Activated CD8-positive, alpha-beta memory T cell treated with anti-CD3 and anti-CD28 coated beads, Interleukin-2, amount 50 U/mL, for 1 hour (primary cell): ENCODE measurements around the gene LPP.

Source experiments
- DNase-seq: peaks from one replicate; pipeline ENCODE4 v3.0.0-alpha.2; 2020; ENCODE audit errors: extremely low read depth

Gene LPP

DNA sequence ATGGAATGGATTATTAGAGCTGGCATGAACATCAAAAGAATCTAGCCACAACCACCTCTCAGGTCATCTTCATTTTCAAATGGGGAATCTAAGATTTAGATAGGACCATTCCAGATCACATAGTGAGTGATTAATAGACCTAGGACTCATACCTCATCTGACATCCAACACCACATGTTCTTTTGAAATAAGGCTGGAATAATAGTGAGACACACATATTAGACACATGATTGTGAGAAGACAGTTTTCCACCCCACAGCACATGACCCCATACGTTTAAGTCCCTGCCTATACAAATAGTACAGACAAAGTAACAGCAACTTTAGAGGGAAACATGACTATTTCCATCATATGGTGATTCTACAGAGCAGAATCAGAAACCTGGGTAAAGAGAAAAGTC lies 673.1 kb downstream of the LPP start:
- DNase-seq, result no peak

DNA sequence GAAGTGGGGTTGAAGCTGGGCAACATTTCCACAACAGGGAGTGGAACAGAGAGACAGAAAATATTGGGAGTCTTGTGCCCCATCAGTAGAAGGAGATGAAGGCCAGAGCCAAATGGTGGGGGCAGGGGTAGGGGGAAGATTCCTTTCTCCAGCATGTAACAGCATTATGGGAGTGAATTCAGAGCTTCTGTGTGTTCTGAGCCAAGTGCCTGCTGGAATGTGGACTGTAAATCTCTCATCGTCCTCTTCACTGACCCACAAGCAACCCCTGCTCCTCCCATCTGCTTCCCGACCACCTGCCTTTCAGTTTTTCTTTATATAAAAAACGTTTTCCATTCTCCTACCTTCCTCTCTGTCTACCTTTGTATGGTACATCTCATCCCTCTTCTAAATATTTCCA lies 673.6 kb downstream of the LPP start:
- no peak for DNase-seq

DNA sequence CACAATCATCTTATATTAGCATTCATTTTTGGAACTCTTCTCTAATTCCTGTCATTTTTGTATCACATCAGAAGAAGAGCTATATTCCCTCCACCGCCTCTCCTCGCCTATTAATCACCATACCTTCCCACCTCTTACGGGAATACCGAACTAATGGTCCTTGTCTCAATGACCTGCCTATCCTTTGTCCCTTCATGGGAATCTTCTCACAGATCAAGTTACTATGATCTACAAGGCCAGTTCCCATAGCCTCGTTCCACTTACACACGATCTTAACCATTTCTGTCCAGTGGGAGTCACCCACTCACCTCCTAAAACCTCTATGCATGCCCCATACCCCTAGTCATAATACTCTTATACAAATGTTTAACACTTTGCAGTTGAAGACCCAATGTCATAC lies 675.2 kb downstream of the LPP start:
- DNase-seq, result no peak

DNA sequence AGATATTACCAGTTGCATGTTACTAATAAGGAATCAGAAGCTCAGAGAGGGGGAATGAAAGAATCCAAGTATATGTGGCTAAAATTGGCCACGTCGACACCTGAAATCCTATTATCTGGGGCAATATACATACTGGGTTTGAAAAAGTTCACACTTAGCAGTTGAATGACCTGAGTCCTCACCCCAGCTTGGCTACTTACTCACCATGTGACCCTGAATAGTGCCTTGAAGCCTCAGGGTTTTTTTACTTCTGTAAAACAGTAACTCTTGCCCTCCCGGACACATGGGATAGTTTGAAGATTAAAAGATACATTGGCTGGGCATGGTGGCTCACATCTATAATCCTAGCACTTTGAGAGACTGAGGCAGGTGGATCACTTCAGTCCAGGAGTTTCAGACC lies 675.6 kb downstream of the LPP start:
- DNase-seq, result no peak

DNA sequence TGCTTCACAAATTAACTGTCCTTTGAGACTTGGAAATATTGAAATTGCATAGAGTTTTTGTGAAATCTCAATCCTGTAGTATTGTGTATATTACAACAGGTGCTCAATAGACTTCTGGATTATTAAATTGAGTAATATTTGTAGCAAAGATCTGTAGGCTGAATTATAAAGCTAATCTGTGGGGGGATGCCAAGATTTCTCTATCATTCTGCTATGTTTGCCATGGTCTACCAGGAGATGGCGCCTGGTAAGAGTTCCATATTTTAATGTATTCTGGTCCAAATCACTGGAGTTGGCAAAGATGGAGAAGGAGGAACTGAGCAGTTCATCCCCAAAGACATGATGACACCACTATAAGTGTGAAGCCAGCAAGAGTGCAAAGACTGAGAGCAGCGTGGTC lies 676.9 kb downstream of the LPP start:
- no peak for DNase-seq

DNA sequence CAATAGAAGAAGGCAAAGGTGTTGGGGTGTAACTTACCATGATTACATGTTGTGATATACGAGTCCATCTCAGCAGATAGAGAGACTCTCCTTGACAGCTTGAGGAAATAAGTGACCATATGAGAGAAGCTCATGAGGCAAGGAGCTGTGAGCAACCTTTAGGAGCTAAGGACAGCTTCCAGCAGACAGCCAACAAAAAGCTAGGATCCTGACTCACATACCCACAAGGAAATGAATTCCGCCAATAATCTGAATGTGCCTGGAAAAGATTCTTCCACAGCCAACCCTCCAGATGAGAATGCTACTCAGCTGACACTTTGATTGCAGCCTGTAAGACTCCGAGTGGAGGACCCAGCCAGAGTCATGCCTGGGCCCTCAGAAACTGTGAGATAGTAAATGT lies 678.2 kb downstream of the LPP start:
- DNase-seq, result no peak

DNA sequence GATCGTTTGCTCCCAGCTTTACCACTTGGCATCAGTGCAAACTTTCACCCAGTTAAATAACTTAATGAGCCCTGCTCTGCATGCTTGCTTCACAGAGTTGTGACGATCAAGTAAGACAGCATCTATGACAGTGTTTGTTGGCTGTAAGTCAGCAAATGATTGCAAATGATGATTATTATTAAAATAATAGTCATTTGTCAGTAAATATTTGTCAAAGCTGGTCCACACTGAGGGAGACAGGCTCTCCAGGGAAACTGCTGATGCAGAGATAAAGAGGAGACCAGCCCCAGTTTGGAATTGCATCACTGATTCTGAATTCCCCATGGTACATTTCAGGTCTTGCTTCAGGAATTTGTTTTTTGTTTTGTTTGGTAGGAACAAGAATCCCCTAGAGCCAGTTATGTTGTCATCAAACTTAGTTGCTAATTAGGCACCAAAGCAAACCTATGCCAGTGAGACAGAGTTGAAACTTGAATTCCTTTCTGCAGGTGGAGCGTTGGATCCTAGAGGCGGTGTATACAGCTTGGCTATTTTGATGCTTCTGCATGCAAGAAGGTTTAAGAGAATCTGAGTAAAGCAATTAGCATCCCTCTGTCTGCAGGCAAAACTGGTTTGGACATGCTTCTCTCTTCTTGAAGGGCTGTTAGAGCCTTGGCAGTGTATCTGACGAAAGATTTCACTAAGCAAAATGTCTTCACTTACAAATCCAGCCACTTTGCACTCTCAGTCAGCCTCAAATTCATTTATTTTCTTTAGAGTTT lies 679.2 kb downstream of the LPP start:
- no peak for DNase-seq

DNA sequence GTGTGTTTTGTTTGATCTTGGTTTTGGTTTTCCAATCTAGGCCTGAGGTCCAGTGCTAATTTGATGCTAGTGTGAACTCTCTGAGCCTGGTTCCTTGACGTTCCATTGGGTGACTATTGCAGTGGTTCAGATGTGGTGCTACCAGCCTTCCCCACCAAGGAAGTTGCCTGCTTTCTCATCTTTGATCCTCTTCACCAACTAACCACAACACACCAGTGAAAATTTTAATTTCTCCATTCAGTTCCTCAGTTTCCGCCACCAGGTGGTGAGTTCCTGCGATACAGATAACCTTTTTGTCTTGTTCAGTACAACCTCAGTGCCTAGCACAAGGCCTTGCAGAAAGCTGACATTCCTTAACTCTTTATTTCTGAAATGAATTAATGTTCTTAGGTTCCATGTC lies 680.4 kb downstream of the LPP start:
- no peak for DNase-seq

DNA sequence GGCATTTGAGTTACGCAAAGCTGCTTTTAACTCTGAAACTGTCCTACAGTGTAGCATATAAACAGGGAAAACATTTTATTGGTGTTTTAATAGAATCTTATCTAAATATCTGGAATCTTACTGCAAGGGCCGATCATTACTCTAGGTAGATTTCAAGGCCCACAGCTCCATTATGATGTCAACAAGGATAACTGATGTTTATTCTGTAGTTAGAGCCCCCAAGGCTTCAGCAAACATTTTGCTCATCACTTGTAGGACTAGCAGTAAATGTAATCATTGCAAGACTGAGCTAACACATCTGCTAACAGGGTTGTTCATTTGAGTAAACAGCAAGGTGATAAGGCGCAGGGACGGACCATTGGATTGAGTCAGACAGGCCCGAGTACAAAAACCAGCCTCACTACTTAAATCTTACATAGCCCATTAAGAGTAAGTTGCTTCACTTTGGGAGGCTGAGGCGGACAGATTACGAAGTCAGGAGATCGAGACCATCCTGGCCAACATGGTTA lies 685.3 kb downstream of the LPP start:
- DNase-seq, result no peak

DNA sequence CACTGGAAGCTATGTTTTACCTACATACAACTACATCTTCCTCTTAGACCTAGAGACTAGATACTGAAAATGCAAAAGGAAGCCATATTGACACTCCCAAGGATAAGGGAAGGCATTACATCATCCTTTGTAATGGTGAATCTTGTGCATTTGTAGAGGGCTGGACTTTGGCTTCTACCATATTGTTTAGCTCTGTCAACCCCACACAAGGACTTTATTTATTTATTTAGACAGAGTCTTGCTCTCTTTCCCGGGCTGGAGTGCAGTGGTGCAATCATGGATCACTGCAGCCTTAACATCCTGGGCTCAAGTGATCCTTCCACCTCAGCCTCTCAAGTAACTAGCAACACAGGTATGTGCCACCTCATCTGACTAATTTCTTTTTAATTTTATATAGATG lies 686.3 kb downstream of the LPP start:
- no peak for DNase-seq

DNA sequence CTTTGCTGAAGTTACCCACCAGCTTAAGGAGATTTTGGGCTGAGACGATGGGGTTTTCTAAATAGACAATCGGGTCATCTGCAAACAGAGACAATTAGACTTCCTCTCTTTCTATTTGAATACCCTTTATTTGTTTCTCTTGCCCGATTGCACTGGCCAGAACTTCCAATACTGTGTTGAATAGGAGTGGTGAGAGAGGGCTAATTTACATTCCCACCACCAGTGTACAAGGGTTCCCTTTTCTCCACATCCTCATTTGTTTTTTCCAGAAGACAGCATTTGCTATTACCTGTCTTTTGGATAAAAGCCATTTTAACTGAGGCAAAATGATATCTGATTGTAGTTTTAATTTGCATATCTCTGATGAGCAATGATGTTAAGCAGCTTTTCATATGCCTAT lies 687.9 kb downstream of the LPP start:
- no peak for DNase-seq

DNA sequence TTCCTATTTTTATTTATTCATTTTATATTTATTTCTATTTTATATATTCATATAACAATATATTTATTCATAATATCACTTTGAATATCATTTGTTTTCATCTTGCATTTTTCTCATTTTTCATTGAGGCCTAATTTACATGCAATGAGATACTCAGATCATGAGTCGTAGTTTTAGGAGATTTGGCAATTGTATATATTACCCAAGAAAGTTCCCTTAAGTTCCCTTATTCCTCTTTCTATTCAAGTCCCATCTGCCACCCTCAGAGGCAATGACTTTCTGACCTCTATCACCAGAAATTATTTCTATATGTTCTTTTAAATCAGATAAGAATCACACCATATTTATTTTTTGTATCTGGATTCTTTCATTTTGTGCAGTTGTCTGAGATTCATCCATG lies 688.7 kb downstream of the LPP start:
- DNase-seq, result no peak

DNA sequence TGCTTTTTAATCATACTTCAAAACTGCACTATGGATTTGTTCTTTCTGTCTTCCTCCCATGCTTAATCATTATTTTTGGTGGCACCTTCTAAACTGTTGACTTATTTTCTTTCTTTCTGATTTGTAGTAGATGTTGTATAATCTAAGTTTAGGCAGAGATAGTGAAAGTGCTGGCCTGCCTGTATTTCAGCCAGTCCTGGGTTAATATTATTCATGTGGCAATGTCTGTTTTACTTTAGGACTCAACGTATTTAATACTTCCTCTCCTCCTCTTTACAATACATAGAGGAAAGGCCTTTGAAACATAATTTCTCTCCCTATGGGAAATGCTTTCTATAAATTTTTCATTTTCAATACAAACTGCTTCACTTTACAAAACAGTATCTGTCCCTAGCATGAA lies 690.1 kb downstream of the LPP start:
- DNase-seq, result no peak

DNA sequence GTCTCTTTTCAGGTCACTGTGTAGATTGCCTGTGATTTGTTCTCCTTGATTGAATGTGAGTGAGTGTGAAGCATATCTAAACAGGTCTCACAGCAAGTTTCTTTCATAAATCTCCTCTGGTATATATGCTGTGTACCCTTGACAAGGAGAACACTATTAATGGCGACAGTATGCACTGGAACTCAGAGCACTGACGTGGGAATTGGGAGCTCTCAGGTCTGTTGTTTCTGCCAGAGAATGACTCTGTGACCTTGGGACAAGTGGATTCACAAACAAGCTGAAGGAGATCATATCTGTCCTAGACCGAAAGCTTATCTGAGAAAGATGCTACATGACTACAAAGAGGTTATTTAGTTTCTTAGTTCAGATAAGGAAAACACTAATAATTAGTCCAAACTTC lies 691.6 kb downstream of the LPP start:
- DNase-seq, result no peak

DNA sequence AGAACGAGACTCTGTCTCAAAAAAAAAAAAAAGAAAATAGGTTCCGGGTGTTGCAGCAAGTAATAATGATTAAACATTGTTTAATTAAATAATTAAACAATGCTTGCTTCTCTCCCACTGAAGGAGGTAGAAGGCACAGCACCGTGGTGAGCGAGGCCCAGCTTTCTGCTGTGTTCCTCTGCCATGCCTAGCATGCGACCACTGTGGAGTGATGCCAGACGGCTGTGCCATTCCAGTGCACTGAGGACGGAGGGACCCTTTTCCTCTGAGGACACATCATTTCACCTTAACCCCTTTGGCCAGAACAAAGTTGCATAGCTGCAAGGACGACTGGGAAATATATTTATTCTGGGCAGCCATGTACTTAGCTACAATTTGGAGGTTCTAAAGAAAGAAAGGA lies 695.0 kb downstream of the LPP start:
- no peak for DNase-seq

DNA sequence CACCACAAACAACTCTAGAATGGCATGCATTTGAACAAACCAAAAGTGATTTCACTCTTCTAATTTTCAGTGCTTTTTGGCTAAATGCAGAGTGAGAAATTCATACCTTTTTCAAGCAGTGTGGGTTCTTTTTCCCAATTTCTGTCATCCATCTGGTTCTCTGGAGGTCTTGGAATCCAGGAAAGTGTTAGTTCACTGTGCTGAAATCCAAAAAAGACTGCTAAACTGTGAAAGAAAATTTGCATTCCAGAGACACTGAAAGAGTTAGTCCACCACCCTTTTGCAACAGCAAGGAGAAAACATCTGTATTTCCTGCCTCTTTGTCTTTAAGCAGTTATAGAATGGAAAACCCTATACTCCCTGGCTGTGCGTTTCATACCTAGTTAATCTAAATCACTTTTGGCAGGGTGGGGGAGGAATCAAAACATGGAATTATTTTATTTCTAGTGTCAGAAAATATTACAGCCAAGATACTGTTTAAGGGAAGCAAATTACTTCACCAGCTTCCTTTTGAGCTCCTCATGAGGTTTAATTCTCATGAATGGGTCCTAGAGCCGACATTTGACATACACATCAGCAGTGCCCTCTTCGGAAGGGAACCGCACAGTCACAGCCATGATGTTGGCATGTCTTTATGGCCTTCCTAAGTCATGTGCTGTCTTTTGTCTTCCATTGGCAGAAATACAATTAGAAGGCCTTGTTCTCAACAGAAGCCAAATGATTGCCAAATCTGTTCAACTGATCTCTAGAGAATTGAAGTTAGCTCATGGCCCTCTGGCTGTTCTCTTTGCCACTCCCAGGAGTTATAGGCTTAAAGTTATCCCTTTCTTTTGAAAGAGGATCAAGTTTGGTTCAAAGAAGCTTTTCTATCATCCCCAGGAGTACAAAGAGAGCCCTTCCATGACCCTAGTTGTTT lies 700.2 kb downstream of the LPP start:
- no peak for DNase-seq

DNA sequence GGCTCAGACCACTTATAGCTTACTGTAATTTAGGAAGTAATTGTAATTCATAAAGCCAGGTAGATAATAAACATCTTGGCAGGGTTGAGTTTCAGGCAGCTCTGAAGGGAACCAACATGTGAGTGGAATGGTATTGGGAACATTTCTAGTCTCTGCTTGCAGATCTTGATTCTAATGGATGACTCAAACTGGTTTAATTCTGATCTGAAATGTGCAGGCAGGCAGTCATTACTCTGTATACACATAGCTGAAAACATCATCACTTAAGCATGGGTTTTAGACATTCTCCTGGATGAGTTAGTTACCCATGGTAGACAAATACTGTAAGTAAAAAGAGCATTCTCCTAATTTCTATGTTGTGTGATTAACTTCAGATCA lies 700.8 kb downstream of the LPP start:
- DNase-seq, result no peak

DNA sequence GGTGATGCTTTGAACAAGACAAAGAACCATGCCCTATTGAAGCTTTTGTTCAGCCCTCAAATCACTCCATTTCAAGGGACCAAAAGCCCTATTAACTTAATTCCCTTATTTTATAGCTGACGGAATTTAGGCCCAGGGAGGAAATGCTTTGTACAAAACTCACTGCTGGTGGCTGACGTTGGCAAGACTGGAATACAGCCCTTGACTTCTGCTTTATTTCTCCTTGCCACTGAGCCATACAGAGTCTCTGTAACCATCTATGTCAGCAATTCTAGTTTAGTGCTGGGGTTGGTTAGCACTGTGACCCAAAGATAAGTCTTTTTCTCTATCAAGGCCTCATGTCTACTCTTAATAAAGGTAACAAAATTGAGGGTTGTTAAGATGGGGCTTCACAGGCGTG lies 701.7 kb downstream of the LPP start:
- no peak for DNase-seq

DNA sequence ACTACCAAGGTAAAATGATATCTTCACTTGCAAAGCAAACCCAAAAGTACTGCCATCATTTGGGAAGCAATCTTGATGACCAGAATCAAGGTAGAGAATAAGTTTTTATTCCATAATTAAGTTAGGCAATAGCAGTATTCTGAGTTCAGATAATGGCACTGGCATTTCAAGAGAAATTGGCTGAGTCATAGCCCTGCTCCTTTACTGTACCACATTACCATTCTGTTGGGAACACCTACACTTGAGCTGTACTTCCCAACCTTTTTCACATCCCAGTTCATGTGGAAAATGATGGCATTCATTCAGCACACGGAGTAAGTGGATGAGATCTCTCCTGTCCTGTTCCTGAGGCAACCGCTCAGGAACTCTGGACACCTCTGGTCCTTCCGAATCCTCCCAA lies 706.2 kb downstream of the LPP start:
- DNase-seq, result no peak

DNA sequence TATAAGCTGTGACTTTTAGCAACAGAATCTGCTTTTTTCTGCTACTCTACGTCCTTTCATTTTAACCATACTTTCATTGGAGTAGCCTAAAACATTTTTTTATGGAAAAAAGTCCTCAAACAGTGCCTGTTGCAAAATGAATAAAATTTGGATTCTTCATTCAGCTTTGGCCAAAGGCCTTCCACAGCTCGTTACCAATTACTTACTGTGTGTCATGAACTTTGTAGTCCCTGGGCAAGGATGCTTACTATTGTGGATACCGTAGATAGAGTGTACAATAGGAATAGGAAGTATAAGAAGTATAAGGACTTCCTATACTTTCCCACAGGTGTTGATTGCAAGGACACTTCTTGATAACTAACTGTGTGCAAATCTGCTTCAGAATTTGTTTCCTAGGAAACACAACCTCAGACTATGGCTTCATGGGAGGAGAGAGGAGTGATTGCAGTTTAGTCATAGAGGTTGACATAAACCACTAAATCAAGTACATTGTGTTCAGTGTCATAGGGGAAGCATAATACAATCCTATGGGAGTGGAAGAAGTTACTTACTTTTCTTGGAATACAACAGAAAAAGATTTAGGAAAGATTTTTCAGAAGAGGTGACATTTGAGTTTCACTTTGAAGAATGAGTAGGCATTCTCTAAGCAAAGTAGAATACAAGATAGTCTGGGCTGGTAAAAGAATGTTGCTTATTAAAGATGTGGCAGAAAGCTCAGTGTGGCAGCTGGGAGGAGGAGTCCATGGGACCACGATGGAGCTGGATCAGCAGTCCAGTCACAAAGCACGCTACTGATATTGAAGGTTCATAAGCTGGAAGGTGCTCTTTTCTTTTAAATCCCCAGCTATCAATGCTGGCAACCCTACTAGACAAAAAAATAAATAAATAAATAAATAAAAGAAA lies 708.1 kb downstream of the LPP start:
- DNase-seq, result no peak

DNA sequence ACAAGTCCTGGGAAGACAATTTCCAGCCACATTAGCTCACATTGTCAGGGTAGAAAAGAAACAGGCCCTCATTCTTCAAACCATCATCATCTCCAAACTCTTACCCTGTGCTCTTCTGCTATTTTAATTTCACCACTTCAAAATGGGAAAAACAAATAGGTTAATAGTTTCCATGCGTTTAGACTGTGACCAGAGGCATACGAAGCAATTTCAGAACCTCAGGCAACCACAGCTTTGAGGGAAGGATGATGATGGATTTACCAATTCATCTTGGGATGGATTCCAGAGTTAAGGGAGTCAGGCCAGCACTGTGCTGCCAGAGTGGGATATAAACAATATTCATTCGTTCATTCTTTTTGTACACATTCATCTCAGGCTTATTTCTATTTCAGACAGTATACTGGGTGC lies 710.0 kb downstream of the LPP start:
- no peak for DNase-seq

DNA sequence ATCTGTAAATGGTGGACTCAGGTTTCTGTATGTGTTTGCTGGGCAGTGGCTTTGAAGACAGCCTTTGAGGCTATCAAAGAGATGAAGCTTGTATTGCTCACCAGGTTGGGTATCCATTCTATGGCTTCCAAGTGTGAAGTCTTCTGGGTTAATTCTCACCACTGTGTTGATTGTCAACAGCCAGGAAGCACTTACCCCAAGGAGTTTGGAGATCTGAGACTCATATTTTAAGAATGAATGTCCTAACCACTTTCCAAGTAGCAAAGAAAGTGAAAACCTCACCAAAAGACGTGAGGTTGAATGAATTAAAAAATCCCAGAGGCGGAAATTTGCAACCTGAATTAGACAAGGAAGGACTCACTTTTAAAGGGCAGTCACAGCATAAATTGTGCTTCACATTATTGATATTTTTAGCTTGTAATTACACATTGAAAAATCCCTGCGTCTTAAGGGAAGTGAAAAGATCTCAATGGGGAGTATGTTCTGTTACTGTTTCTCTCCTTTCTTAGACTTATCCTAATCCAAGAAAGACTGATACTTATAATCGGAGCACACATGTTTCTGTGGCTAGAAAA lies 713.8 kb downstream of the LPP start:
- no peak for DNase-seq
